Measurements from ENCODE around the gene SNTA1.

The SNTA1 gene

DNA sequence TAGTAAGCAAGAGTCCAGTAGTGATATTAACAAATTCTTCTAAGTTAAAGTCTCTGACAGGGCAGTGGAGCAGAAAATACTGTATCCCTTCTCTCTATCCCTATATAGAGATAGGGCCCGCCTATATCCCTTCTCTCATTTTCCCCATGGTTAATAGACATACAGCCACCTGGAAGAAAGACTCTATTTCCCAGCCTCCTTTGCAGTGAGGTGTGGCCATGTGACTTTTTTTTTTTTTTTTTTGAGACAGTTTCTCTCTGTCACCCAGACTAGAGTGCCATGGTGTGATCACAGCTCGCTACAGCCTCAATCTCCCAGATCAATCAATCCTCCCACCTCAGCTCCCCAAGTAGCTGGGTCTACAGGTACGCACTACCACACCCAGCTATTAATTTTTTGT lies 25.5 kb downstream of the SNTA1 start:
- TF ChIP-seq, protein P1, sequence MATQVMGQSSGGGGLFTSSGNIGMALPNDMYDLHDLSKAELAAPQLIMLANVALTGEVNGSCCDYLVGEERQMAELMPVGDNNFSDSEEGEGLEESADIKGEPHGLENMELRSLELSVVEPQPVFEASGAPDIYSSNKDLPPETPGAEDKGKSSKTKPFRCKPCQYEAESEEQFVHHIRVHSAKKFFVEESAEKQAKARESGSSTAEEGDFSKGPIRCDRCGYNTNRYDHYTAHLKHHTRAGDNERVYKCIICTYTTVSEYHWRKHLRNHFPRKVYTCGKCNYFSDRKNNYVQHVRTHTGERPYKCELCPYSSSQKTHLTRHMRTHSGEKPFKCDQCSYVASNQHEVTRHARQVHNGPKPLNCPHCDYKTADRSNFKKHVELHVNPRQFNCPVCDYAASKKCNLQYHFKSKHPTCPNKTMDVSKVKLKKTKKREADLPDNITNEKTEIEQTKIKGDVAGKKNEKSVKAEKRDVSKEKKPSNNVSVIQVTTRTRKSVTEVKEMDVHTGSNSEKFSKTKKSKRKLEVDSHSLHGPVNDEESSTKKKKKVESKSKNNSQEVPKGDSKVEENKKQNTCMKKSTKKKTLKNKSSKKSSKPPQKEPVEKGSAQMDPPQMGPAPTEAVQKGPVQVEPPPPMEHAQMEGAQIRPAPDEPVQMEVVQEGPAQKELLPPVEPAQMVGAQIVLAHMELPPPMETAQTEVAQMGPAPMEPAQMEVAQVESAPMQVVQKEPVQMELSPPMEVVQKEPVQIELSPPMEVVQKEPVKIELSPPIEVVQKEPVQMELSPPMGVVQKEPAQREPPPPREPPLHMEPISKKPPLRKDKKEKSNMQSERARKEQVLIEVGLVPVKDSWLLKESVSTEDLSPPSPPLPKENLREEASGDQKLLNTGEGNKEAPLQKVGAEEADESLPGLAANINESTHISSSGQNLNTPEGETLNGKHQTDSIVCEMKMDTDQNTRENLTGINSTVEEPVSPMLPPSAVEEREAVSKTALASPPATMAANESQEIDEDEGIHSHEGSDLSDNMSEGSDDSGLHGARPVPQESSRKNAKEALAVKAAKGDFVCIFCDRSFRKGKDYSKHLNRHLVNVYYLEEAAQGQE (IDR thresholded peaks at IDR 0.05; ENCODE audit: insufficient replicate concordance, low read depth), result no peak
- TF ChIP-seq GABPA (IDR thresholded peaks at IDR 0.05; ENCODE audit: low read depth) (no peak), SPI1 (IDR thresholded peaks at IDR 0.05; ENCODE audit: borderline replicate concordance, low read depth) (no peak), POLR2AphosphoS5 (IDR thresholded peaks at IDR 0.05; ENCODE audit: low read depth) (no peak)
- TF ChIP-seq, protein P2, sequence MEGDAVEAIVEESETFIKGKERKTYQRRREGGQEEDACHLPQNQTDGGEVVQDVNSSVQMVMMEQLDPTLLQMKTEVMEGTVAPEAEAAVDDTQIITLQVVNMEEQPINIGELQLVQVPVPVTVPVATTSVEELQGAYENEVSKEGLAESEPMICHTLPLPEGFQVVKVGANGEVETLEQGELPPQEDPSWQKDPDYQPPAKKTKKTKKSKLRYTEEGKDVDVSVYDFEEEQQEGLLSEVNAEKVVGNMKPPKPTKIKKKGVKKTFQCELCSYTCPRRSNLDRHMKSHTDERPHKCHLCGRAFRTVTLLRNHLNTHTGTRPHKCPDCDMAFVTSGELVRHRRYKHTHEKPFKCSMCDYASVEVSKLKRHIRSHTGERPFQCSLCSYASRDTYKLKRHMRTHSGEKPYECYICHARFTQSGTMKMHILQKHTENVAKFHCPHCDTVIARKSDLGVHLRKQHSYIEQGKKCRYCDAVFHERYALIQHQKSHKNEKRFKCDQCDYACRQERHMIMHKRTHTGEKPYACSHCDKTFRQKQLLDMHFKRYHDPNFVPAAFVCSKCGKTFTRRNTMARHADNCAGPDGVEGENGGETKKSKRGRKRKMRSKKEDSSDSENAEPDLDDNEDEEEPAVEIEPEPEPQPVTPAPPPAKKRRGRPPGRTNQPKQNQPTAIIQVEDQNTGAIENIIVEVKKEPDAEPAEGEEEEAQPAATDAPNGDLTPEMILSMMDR (IDR thresholded peaks at IDR 0.05; ENCODE audit: insufficient read depth, low read length), result no peak
- no peaks in the 10 kb centered on the region for H3K27me3 ChIP-seq (ENCODE audit: insufficient read depth, poor library complexity, severe bottlenecking)
- no peak overlapping the region for H3K4me3 ChIP-seq (replicated peaks; ENCODE audit: insufficient read depth, low read length)
- DNase-seq (ENCODE audit: low read depth in 1 of 2, low spot score in 1 of 2), result no peak
- no peak overlapping the region for H3K27ac ChIP-seq (replicated peaks)

DNA sequence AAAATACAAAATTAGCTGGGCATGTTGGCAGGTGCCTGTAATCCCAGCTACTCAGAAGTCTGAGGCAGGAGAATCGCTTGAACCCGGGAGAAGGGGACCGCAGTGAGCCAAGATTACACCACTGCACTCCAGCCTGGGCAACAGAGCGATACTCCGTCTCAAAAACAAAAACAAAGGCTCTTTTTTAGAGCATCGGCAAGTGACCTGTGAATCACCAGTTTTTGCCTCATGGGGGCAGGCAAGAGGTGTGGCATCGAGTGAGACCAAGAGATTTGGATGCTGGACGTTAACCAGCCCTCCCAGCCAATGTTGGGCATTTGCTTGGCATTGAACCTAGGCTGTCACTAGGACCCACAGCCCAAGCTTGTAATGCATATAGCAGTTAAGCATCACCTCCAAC lies 27.6 kb downstream of the SNTA1 start:
- DNase-seq (ENCODE audit: low read depth in 1 of 2, low spot score in 1 of 2), result peak in 1 of 2 experiments; percentile 4
- TF ChIP-seq GABPA (IDR thresholded peaks at IDR 0.05; ENCODE audit: low read depth) (no peak), SPI1 (IDR thresholded peaks at IDR 0.05; ENCODE audit: borderline replicate concordance, low read depth) (no peak), POLR2AphosphoS5 (IDR thresholded peaks at IDR 0.05; ENCODE audit: low read depth) (no peak)
- TF ChIP-seq, protein P2 (IDR thresholded peaks at IDR 0.05; ENCODE audit: insufficient read depth, low read length), result no peak
- TF ChIP-seq, protein P1 (IDR thresholded peaks at IDR 0.05; ENCODE audit: insufficient replicate concordance, low read depth), result no peak
- Histone ChIP-seq H3K27me3 (ENCODE audit: insufficient read depth, poor library complexity, severe bottlenecking) (no peaks in the 10 kb centered on the region), H3K27ac (replicated peaks) (no peak overlapping the region), H3K4me3 (replicated peaks; ENCODE audit: insufficient read depth, low read length) (no peak overlapping the region)

DNA sequence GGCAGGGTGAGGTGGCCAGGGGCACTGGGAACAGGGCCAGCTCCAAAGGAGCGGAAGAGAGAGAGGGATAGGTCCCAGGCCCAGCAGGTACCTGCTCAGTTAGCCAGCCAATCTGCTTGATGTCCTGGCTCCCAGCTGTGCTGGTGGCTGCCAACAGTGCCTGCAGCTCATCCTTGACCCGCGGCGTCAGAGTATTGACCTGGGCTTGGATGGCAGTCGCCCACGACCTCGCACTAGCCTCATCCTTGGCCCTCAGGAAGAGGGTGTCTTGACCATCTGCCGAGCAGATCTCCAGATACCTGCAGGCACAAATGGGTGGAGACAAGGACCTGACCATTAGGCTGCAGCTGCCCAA lies 31.1 kb downstream of the SNTA1 start:
- Histone ChIP-seq H3K4me3 (replicated peaks; ENCODE audit: insufficient read depth, low read length) (no peak overlapping the region), H3K27me3 (ENCODE audit: insufficient read depth, poor library complexity, severe bottlenecking) (no peaks in the 10 kb centered on the region), H3K27ac (replicated peaks) (no peak overlapping the region)
- no peak for DNase-seq (ENCODE audit: low read depth in 1 of 2, low spot score in 1 of 2)
- TF ChIP-seq, protein P2 (IDR thresholded peaks at IDR 0.05; ENCODE audit: insufficient read depth, low read length), result no peak
- TF ChIP-seq SPI1 (IDR thresholded peaks at IDR 0.05; ENCODE audit: borderline replicate concordance, low read depth), result no peak
- TF ChIP-seq POLR2AphosphoS5 (IDR thresholded peaks at IDR 0.05; ENCODE audit: low read depth), result no peak
- TF ChIP-seq, protein P1 (IDR thresholded peaks at IDR 0.05; ENCODE audit: insufficient replicate concordance, low read depth), result no peak
- no peak for TF ChIP-seq GABPA (IDR thresholded peaks at IDR 0.05; ENCODE audit: low read depth)

Data from HL-60 (cell line).